Vagina (tissue), 2 donors: Measurements from ENCODE around the gene TTC39C. TPM values are rescaled to one million over a fixed set of nuclear protein-coding genes. Genes with fewer than 3 reads are reported as not detected.
"Not testable (repeated sequence)": the region's sequence is repeated elsewhere in the genome, so short reads cannot be mapped to it uniquely, and the experiment has no call there.

Source experiments
- DNase-seq, 2 donors: peaks; one replicate each; pipeline ENCODE4 v3.0.0-alpha.2; 2017; ENCODE audit errors: extremely low spot score in 2 of 2
- H3K27ac ChIP-seq: fragments of 200-600 bp; sonication (generic); one replicate; pipeline ENCODE4 v1.5.1; 2019
- H3K27me3 ChIP-seq: fragments of 200-600 bp; sonication (generic); one replicate; pipeline ENCODE4 v1.5.1; 2019
- H3K36me3 ChIP-seq, 2 donors: fragments of 200-600 bp; sonication (generic); one replicate each; pipeline ENCODE4 v1.5.1; 2017 to 2019
- H3K4me1 ChIP-seq: fragments of 200-600 bp; sonication (generic); one replicate; pipeline ENCODE4 v1.5.1; 2019
- H3K4me3 ChIP-seq, 2 donors: fragments of 200-600 bp; sonication (generic); 1 replicate in 1 of 2; 2 replicates in 1 of 2; pipeline ENCODE4 v1.5.1; 2016 to 2019
- H3K9me3 ChIP-seq: fragments of 200-600 bp; sonication (generic); one replicate; pipeline ENCODE4 v1.5.1; 2019
- CTCF ChIP-seq, 3 experiments: fragments of 450-650 bp in 2 of 3; fragments of 200-600 bp in 1 of 3; sonication (generic) in 1 of 3; IDR thresholded peaks; one replicate each; pipeline ENCODE4 v1.5.1; 2017 to 2019; ENCODE audit warnings: antibody characterized with exemption in 3 of 3, mild to moderate bottlenecking in 2 of 3, moderate library complexity in 2 of 3
- POLR2A ChIP-seq, 2 donors: fragments of 450-650 bp; IDR thresholded peaks; one replicate each; pipeline ENCODE4 v1.6.1; 2017; ENCODE audit warnings: antibody characterized with exemption in 2 of 2, mild to moderate bottlenecking in 2 of 2, moderate library complexity in 2 of 2
- POLR2AphosphoS5 ChIP-seq, 2 donors: sonication (generic); formaldehyde crosslinking; IDR thresholded peaks; one replicate each; pipeline ENCODE4 v1.9.0; 2017; ENCODE audit warnings: antibody characterized with exemption in 2 of 2, mild to moderate bottlenecking in 2 of 2, low read depth in 1 of 2; ENCODE audit not compliant: insufficient read depth in 1 of 2
- intact Hi-C: fragments of 100-400 bp; cut with DNase I; formaldehyde crosslinking; loops from one replicate; pipeline ENCODE4 v1.15.1; 2023
- total RNA-seq: library from RNA; depleted of rRNA; stranded (reverse); fragments of >200 nt; gene quantifications from one replicate; pipeline ENCODE4 v1.2.3, GENCODE V29; 2016

The TTC39C gene
- total RNA-seq, 1 donor from 2014 or later = 42.5 TPM

GRCh38 chr18:24055009-24055804 lies 40.7 kb downstream of the TTC39C start:
- H3K9me3 ChIP-seq = no peaks in the 10 kb centered on the region
- TF ChIP-seq POLR2AphosphoS5 (IDR thresholded peaks at IDR 0.05; ENCODE audit: insufficient read depth in 1 of 2, low read depth in 1 of 2) (no peak), POLR2A (IDR thresholded peaks at IDR 0.05) (no peak), CTCF (IDR thresholded peaks at IDR 0.05) (no peak)
- no peaks in the 10 kb centered on the region for H3K36me3 ChIP-seq
- H3K27ac ChIP-seq = peak overlapping the region; percentile 30
- H3K27me3 ChIP-seq = no peaks in the 10 kb centered on the region
- intact Hi-C loops = no loop called here
- no peak for DNase-seq
- peak overlapping the region in 1 of 2 donors; percentile 10 for H3K4me3 ChIP-seq
- peaks cover 66% of the 10 kb centered on the region for H3K4me1 ChIP-seq

GRCh38 chr18:24055878-24056277 lies 41.3 kb downstream of the TTC39C start:
- Histone ChIP-seq H3K9me3 (no peaks in the 10 kb centered on the region), H3K27me3 (no peaks in the 10 kb centered on the region), H3K4me1 (peaks cover 68% of the 10 kb centered on the region), H3K4me3 (peak overlapping the region; percentile 10 to 21), H3K27ac (peak overlapping the region; percentile 30), H3K36me3 (no peaks in the 10 kb centered on the region)
- DNase-seq = no peak
- intact Hi-C loops = no loop called here
- TF ChIP-seq POLR2AphosphoS5 (IDR thresholded peaks at IDR 0.05; ENCODE audit: insufficient read depth in 1 of 2, low read depth in 1 of 2) = no peak
- TF ChIP-seq POLR2A (IDR thresholded peaks at IDR 0.05) = no peak

GRCh38 chr18:24056506-24056905 lies 42.0 kb downstream of the TTC39C start:
- TF ChIP-seq POLR2A (IDR thresholded peaks at IDR 0.05) (no peak), CTCF (IDR thresholded peaks at IDR 0.05) (no peak), POLR2AphosphoS5 (IDR thresholded peaks at IDR 0.05; ENCODE audit: insufficient read depth in 1 of 2, low read depth in 1 of 2) (no peak)
- Histone ChIP-seq H3K27me3 (no peaks in the 10 kb centered on the region), H3K9me3 (no peaks in the 10 kb centered on the region), H3K36me3 (no peaks in the 10 kb centered on the region), H3K27ac (peak overlapping the region; percentile 30), H3K4me3 (no peak overlapping the region), H3K4me1 (peaks cover 66% of the 10 kb centered on the region)
- DNase-seq = no peak
- intact Hi-C loops = no loop called here

GRCh38 chr18:24057804-24058203 lies 43.2 kb downstream of the TTC39C start:
- H3K9me3 ChIP-seq = no peaks in the 10 kb centered on the region
- intact Hi-C loops = no loop called here
- H3K4me1 ChIP-seq = peaks cover 60% of the 10 kb centered on the region
- no peak overlapping the region for H3K27ac ChIP-seq
- TF ChIP-seq POLR2A (IDR thresholded peaks at IDR 0.05) (no peak), CTCF (IDR thresholded peaks at IDR 0.05) (no peak), POLR2AphosphoS5 (IDR thresholded peaks at IDR 0.05; ENCODE audit: insufficient read depth in 1 of 2, low read depth in 1 of 2) (no peak)
- no peak overlapping the region for H3K4me3 ChIP-seq
- H3K36me3 ChIP-seq = no peaks in the 10 kb centered on the region
- H3K27me3 ChIP-seq = no peaks in the 10 kb centered on the region
- no peak for DNase-seq

DNA sequence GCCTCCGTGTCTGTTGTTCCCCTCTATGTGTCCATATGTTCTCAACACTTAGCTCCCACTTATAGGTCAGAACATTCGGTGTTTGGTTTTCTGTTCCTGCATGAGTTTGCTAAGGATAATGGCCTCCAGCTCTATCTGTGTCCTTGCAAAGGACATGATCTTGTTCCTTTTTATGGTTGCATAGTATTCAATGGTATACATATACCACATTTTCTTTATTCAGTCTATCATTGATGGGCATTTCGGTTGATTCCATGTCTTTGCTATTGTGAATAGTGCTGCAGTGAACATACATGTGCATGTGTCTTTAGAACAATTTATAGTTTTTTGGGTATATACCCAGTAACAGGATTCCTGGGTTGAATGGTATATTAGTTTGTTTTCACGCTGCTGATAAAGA lies 44.8 kb downstream of the TTC39C start:
- DNase-seq, H3K9me3 ChIP-seq, H3K4me3 ChIP-seq, intact Hi-C loops, H3K36me3 ChIP-seq, H3K27me3 ChIP-seq, H3K27ac ChIP-seq: not testable (repeated sequence)
- peaks cover 45% of the 10 kb centered on the region for H3K4me1 ChIP-seq

DNA sequence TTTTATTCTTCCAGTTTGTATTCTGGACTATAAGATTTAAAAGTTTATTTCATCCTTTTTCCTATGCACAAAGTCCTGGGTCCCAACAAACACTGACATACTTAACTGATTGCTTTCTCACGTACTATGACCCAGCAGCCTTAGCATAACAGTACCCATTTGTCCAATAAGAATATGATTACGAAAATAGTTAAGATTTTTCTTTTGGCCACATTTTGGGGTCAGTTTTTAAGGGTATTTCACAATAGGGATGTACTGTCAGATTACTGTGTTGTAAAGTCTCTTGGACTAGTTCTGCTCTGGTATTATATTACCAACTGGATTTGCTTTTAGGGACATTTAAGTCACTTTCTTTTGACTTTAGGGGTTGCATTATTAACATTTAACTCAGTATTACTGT lies 46.1 kb downstream of the TTC39C start:
- Histone ChIP-seq H3K36me3 (no peaks in the 10 kb centered on the region), H3K4me3 (no peak overlapping the region), H3K4me1 (peaks cover 32% of the 10 kb centered on the region), H3K27ac (no peak overlapping the region), H3K27me3 (no peaks in the 10 kb centered on the region), H3K9me3 (no peaks in the 10 kb centered on the region)
- no peak for DNase-seq
- intact Hi-C loops = no loop called here
- TF ChIP-seq POLR2AphosphoS5 (IDR thresholded peaks at IDR 0.05; ENCODE audit: insufficient read depth in 1 of 2, low read depth in 1 of 2) (peak in 1 of 2 donors; percentile 61), POLR2A (IDR thresholded peaks at IDR 0.05) (no peak)
